Measurements from ENCODE around the gene EFNA4.

EFNA4 gene, protein sequence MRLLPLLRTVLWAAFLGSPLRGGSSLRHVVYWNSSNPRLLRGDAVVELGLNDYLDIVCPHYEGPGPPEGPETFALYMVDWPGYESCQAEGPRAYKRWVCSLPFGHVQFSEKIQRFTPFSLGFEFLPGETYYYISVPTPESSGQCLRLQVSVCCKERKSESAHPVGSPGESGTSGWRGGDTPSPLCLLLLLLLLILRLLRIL

DNA sequence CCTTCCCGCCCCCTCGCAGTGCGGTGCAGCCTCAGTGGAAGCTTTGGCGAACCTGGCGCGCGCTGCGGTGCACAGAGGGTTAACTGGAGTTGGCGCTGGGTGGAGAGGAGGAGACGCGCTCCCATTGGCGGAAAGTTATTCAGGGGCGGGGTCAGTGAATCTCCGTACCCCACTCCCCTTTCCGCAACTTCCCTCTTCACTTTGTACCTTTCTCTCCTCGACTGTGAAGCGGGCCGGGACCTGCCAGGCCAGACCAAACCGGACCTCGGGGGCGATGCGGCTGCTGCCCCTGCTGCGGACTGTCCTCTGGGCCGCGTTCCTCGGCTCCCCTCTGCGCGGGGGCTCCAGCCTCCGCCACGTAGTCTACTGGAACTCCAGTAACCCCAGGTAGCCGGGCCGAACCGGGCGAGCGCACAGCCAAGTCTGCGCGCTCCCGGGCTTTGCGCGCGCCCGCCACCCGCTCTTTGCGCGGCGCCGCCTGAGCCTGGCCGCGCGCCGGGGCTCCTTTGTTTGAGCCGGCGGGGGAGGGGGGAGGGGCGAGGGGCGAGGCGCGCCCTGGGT lies at the start of gene EFNA4:
EFNA4 (plus strand) TSS at position 191 of the 561 bp plus-strand sequence; CDS start at position 275, 84 bp downstream.
- peak; percentile 21 for DNase-seq

DNA sequence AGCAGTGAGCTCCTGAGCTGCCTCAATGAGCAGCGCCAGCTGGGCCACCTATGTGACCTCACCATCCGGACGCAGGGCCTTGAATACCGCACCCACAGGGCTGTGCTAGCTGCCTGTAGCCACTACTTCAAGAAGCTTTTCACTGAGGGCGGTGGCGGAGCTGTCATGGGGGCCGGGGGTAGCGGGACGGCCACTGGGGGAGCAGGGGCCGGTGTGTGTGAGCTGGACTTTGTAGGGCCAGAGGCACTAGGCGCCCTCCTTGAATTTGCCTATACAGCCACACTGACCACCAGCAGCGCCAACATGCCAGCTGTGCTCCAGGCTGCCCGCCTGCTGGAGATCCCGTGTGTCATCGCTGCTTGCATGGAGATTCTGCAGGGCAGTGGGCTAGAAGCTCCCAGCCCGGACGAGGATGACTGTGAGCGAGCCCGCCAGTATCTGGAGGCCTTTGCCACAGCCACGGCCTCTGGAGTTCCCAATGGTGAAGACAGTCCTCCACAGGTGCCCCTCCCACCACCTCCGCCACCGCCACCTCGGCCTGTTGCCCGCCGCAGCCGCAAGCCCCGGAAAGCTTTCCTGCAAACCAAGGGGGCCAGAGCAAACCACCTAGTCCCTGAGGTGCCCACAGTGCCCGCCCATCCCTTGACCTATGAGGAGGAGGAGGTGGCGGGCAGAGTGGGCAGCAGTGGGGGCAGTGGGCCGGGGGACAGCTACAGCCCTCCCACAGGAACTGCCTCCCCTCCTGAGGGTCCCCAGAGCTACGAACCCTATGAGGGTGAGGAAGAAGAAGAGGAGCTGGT lies 48.6 kb upstream of the EFNA4 start:
- no peak for DNase-seq

DNA sequence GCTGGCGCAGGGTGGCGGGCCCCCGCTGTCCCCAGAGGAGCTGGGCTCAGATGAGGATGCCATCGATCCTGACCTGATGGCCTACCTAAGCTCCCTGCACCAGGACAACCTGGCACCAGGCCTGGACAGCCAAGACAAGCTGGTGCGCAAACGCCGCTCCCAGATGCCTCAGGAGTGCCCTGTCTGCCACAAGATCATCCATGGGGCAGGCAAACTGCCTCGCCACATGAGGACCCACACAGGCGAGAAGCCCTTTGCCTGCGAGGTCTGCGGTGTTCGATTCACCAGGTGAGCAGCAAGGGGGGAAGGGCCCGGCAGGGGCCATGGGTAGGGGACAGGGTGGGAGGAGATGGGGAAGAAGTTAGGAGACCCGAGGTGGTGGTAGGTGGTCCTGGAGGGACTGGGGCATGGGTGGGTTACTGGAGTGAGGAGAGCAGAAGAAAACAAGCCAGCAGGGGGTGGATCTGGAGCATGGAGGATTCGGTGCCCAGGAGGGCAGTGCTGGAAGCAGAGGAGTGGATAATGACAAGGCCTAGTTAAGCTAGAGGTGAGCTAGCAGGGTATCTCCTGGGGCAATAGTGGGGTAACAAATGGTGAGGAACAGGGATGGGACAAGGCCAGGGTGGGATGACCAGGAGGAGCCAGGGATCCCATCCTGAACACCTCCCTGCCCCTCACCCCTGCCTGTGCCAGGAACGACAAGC lies 47.9 kb upstream of the EFNA4 start:
- no peak for DNase-seq

DNA sequence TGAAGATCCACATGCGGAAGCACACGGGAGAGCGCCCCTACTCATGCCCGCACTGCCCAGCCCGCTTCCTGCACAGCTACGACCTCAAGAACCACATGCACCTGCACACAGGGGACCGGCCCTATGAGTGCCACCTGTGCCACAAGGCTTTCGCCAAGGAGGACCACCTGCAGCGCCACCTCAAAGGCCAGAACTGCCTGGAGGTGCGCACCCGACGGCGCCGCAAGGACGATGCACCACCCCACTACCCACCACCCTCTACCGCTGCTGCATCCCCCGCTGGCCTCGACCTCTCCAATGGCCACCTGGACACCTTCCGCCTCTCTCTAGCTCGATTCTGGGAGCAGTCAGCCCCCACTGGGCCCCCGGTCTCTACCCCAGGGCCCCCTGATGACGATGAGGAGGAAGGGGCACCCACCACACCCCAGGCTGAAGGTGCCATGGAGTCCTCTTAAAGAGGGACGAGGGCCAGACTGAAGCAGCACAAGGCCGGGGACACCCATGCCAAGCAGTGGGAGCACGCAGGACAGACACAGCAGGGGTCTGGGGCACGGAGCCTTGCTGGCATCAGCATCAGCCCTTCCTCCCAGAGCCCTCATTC lies 47.2 kb upstream of the EFNA4 start:
- no peak for DNase-seq

DNA sequence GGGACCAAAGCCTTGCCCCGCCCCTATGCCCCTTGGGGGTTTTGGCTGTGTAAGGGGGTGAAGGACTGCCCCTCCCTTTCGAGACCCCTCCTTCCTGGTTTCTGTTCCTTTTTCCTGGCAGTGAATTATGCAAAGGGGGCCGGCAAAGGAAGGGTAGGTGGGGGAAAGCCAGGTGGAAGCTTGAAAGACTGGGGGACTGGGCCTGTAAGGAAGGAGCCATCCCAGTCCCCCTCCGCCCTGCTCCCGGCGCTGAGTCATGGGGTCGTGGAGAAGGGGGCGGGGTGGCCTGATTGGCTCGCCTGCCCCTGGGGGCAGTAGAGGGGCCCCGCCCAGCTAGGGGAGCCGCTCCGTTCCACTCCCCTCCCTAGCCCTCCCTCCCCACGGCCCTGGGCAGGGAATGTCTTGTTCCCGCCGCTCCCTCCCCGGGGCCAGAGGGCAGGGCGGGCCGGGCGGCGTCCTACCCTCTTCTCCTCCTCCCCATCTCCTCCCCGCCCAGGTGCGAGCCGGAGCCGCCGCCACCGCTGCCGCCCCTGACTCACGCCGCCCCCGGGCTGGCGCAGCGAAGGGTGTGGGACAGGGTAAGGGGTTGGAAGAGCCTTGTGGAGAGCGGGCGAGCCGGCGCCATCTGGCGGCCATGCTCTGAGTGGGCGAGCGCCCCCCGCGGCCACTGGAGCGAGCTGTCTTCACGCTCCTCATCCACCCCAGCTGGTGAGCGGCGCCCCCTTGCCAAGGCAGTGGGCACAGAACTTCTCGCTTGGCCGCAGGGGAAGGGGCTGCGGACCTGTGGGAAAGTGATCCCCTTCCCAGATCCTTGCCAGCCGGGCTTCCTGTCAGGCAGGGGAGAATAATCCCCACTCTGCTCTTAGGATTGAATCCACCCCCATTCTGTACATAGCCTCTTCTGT lies 46.2 kb upstream of the EFNA4 start:
- peak; percentile 58 for DNase-seq

DNA sequence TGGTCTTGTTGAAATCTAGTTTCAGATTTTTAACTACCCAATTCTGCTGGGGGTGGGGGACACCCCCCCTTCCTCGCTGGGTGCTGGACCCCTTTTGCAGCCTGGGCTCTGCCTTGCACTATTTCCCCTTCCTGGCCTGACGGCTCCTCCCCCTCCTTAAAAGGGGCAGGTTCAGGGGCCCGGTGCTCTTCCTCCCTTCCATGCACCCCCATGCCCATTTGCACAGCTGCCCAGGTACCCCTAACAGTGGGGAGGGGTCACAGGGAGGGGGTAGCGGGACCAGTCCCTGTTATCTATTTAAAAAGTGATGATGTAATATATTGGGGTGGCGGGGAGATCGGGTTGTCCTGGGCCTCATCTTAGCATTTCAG lies 45.6 kb upstream of the EFNA4 start:
- no peak for DNase-seq

DNA sequence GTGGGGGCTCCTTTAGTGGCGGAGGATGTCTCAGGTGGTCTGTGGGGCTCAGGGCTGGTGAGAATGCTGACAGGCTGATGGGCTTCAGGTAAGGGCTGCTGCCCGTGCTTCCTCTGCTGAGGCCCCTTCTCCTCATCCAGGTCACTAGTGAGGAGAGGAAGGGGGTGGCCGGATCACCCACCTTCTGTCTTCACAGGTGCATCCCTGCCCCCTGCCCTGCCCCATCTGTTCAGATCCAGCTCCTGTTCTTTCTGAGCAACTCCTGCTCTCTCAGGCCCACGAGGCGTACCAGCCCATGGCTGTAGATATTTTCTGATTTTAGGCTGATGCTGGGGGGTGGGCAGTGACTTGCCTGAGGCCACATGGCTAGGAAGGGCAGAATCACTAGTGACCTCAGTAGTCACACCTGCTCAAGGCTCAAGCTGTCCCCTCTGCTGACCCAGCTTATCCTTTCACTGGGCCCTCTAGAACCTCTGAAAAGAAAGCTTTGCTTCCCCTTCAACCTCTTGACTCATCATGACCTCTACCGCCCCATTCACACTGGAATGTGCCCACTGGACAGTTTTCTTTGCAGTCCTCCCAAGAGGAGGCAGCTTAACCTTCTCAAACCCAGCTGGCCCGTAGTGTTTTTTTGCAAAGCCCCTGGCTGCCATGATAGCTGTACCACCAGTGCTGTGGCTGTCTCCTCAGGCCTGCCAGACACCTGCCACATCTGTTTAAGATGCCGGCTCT lies 44.8 kb upstream of the EFNA4 start:
- no peak for DNase-seq

DNA sequence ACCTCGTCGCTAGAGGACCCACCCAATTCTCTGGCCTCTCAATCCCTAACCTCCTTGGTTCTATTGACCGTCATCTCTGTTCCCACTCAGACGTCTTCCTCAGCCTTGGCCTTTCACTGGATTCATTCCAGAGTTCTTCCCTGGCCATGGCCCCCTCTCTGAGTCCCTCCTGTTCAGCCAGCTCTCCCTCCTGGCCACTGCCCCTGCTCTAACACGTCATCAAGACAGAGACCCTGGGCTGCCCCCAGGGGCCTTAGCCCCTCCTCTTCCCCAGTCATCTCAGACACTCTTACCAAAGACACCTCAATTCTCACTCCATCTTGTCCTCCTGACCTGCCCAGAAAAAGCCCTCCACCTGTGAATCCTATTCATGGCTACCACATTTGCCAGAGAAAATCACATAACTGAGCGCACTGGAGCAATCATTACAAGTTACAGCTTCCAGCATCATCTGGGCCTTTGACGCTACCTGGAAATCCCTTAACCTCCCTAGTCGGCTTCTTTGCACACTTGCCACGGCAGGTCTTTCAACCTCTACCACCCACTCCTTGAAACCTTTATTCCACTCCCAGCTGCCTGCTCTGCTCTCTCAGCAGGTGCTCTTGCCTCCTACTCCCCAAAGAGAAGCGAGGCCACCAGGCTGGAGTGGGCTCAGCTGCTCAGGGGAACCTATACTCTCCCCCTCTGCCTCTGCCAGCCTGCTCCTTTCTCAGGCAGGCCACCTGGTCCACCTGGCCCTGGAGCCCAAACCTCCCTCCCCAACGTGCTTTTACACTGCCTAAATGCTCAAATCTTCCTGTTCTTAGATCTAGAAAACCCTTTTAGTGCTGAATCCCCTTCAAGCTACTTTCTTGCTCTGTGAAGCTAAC lies 43.9 kb upstream of the EFNA4 start:
- no peak for DNase-seq

DNA sequence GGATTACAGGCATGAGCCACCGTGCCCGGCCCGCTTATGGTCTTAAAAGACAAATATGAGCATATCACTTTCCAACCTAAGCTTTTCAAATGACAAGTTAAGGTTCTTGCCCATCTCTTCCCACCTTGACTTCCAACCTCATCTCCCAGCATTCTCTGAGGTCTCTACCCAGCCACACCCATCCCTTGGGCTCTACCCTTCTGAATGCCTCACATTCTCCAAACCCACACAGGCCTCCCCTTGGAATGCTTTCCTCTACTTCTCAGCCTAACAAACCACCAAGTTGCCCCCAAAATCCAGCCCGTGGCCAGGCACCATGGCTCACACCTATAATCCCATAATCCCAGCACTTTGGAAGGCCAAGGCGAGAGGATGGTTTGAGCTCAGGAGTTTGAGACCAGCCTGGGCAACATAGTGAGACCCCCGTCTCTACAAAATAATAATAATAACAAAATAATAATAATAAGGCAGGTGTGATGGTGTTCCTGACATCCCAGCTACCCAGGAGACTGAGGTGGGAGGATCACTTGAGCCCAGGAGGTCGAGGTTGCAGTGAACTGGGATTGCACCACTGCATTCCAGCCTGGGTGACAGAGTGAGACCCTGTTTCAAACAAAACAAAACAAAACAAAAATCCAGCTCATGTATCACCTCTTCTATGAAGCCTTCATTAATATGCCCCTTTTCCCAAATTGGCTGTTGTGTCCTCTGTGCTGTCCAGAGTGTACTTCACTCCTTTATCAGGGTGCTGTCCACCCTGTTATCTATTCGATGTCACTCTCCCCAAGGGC lies 41.2 kb upstream of the EFNA4 start:
- DNase-seq: no peak

DNA sequence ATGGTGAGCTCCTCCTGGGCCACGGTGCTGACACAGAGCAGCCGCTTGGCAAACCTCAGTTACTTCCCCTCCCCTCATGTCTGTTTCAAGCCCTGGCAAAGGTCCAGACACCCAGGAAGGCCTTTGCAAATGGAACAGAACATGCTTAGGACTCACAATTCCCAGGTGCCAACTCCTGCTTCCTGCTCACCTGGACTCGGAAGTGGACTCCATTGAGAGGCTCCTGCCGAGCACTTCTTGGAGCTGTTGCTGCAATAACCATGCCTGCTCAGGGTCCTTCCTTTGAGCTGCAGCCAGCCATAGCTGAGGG lies 40.7 kb upstream of the EFNA4 start:
- peak; percentile 22 for DNase-seq

DNA sequence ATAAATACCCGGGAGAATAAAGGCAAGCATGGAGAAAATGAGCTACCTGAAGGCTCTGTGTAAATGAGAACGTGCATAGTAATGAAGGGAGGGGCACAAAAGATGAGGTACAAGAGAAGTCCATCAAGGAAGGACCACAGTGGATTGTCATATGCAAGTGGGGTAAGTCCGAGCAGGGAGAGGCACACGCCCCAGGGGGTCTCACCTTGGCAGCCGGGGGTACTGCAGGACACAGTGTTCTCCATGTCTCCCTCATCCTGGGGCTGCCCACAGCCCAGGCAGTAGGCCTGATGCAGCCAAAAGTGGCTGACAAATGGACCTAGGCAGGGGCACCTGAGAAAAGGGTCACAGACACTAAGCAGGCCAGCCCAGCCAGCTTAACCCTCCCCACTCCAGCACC lies 39.9 kb upstream of the EFNA4 start:
- DNase-seq: no peak

DNA sequence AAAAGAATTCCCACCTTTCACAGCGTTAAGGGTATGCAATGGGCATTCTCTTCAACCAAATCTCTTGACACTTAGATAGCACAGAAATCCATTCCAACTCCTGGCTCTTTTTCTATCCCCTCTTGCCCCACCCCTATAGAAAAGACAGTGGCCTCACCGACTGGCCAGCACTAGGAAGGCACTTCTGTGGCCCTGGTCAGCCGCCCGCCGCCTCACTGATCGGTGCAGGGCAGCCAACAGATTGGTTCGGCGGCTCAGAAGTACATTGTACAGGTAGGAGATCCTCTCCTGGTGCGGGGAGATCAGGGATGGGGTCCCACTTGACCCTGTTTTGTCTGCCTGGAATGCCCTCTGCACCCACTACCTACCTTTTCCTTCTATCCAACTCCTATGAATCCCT lies 39.2 kb upstream of the EFNA4 start:
- no peak for DNase-seq

DNA sequence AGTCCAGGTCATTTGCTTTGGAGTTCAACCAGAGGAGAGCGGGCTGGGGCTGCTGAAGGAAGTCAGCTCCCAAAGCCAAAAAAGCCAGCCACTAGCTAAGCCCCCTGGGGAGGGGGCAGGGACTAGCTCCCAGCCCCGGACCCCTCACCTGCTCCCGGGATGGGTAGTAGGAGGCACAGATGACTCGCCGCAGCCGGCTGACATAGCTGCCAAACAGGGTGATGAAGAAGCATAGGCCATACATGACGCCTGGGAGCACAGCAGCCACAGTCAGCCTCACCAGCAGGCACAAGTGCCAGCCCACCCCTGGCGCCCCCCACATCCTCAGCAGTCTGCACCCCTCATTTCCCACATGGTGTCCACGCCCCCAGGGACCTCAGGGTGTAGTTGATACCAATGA lies 37.4 kb upstream of the EFNA4 start:
- no peak for DNase-seq

DNA sequence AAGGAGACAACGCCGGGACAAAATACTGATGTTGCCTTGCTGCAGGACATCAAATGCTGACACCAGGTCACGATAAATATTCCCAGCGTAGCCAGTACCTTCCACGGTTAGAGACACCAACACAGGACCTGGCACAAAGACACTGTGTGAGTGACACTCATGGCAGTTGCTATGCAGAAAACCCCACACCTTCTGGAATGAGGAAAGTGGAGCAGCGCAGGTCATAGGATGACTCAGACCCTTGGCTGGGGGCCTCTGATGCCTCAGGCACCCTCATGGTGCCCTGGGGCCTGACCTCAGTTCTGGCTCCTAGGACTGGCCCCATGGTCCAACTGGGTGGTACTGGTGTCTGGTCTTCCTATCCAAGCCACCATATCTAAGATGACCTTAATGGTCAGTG lies 37.0 kb upstream of the EFNA4 start:
- DNase-seq: no peak

DNA sequence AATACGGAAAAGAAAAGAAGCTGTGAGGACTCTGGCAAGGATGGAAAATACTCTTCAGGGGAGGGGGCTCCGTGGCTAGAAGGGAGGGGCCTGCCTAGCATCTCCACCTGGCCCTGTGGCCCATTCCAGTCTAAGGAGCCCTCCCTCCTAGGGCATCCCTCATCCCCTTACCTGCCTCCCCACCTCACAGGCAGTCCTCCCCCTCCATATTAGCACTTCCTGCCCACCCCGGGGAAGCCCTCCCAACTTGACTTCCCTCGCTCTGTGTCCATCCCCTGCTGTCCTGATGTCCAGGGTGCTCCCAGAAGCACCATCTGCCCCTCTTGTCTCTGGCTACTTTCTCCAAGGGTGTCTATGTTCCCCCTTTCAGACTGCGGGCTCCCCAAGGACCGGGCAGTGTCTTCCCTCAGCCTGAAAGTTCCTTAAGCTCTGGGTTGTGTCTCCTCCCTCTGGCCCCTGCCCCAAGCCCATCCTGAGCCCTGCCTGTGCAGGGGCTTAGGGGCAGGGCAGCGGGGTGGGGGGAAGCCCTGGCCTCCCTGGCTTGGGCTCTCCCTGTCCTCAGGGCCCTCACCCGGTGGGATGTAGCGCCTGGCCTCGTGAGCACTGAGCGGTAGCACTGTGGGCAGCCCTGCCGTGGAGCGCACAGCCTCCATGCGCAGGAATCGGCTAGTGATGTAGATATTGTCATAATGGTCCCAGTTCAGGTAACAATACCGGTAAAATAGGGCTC lies 33.9 kb upstream of the EFNA4 start:
- no peak for DNase-seq

DNA sequence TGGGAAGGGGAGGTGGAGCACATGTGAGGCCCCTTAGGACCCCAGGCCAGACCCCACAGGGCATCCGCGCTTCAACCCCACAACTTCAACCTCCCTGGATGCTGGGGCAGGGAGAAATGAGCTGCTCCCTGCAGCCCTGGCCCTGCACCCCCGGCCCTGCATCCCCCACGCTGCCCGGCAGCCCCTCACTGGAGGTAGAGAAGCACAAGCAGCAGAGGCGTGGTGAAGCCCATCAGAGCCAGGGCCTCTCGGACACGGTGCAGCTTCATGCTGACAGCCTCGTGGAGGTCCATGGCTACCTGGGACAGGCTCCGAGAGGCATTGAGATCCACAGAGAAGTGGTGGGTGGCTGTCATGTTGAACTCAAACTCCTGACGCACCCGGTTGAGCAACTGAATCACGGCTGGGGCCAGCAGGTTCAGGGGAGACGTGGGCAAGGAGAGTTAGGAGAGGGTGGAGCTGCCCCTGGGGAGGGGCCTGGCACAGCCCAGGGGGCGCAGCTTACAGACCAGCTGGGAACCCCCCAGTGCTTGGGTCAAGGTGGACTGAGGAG lies 33.2 kb upstream of the EFNA4 start:
- no peak for DNase-seq

DNA sequence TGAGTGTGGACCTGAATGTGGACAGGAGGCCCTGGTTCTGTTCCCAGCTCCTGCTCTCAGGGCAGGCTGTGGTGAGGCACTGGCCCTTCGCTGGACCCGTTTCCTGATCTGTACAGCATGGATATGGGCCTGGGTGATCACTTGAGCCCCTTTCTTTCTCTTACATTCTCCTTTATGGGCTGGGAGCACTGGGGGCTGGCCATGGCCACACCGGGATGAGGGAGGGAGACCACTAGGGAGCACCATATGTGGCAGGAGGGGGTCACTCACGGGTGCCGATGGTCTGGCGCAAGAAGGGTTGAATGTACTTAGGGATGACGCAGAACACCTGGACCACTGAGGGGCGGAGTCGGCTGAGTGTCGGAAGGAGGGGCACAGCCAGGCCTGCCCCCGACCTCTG lies 32.6 kb upstream of the EFNA4 start:
- DNase-seq: no peak

DNA sequence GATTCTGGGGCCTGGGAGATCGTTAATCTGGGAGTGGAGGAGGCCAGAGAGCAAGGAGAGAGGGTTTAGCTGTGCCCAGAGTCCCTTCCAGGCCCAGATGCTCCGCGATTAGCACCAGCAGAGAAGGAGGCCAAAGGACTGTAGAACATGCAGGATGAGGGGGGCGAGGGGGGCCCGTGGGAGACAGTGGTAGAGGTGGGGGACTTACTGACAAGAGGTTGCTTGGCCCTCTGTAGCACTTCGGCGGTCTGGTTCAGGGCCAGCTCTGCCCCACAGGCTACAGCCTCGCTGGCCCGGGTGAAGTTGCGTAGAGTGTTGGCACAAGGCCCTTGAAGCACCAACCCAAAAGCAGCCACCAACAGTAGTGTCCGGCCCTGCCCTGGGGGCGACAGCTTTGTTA lies 30.7 kb upstream of the EFNA4 start:
- DNase-seq: no peak

DNA sequence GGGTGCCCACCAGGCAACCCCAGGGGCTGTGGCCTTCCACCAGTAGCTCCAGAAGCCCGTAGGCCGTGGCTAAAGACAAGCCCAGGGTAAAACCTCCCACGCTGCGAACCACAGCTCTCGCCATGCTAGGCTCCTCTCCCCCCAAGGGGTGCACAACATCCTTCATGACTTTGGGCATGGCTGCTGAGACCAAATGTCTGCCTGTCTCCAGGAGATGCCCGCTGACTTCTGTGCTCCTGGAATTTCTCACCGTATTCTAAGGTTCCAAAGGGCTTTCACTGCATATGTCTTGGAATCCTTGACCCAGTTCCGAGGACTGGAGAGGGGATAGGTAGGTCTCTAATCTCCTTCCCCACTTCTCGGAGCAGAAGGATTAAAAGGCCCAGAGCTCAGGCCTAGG lies 30.0 kb upstream of the EFNA4 start, which contains the start of the genes DCST1 and DCST2:
DCST1 (plus strand) TSS at position 301 of the 400 bp plus-strand sequence. CDS start 213 bp downstream, outside the sequence.
DCST2 (minus strand) TSS at position 258 of the 400 bp plus-strand sequence; CDS start at position 178, 80 bp downstream.
- DNase-seq: no peak
